ENCODE measurements around the gene EDDM13.
A peak's percentile ranks its signal among the peaks of the same experiment; 100 is the strongest.
"Not testable (repeated sequence)": the region's sequence is repeated elsewhere in the genome, so short reads cannot be mapped to it uniquely, and the experiment has no call there.

Gene EDDM13, protein sequence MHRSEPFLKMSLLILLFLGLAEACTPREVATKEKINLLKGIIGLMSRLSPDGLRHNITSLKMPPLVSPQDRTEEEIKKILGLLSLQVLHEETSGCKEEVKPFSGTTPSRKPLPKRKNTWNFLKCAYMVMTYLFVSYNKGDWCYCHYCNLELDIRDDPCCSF

DNA sequence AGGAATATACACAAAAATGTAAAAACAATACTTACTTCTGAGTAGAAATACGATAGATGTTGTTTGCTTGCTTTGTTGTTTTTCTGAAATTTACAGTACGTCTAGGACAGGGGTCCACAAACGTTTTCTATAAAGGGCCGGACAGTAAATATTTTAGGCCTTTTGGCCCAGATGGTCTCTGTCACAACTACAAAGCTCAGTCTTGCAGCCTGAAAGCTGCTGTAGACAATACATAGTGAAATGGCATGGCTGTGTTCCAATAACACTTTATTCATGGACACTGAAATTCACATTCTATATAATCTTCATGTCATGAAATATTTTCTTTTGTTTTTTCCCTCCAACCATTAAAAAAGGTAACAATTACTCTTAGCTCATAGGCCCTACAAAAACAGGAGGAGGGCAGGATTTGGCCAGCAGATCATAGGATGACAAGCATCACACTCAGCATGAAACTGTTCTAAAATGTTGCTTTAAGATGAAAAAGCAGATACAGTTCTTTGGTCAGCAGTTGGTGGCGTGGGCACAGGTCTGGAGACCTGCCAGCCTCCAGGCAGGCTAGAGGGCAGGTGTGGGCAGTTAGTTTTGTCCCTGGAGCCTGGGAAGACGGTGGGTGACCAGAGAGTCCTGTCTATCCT, at the start of gene EDDM13:
EDDM13 (plus strand) TSS at position 588 of the 638 bp plus-strand sequence. CDS start 87 bp downstream, outside the sequence.
- no peak for DNase-seq (ENCODE audit: low read depth, low spot score)
- no peak within 1 kb of the TSS for H3K27ac ChIP-seq

DNA sequence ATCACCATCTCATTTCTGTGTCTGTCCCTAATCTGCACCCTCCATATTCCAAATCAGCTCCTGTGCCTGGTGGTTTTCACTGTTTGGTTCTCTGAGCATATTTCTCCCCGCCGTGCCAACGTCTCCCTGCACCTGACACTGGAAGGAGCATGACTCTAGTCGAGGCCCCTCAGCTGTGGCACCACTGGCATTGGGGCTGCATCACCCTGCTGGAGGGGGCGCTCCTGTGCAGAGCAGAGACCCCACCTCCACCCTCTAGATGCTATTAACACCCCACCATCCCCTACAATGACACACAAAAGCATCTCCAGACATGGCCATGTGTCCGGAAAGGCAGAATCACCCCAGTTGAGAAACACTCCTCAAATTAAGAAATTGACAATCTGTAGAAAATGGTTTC, 49.6 kb upstream of the EDDM13 start:
- no peak for DNase-seq (ENCODE audit: low read depth, low spot score)
- H3K27ac ChIP-seq: no peak overlapping the region

DNA sequence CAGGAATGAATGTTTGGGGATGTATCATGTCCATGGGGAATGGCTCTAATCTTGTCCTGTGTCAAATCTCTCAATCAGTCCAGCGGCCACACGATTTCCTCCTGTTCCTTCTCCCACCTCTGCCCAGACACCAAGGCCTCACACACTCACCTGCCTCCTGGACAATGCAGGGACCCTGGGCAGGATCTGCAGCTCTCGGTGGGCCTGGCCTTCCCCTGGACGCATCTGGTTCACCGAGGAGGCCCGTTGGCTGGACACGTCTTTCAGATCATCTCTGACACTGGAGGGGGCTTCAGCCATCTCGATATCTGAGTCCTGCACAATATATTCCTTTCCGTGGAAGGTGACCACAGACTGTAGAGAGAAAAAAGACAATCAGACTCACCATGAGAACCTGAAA, 49.1 kb upstream of the EDDM13 start:
- no peak overlapping the region for H3K27ac ChIP-seq
- no peak for DNase-seq (ENCODE audit: low read depth, low spot score)

DNA sequence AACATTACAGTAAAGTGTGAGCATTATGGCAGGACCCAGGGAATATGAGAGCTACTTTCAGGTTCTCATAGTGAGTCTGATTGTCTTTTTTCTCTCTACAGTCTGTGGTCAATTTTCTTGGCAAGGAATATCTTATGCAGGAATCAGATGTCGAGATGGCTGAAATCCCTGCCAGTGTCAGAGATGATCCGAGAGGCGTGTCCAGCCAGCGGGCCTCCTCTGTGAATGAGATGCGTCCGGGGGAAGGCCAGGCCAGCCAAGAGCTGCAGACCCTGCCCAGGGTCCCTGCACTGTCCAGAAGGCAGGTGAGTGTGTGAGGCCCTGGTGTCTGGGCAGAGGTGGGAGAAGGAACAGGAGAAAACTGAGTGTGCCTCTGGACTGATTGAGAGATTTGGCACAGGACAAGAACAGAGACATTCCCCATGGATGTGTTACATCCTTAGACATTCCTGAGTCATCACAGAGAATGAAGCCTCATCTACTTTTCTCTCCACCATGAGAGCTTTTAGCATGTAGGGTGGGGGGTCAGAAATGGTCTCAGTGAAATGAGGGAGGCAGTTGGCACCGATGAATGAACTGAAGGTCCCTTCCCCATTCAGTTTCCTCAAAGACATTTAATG, 27.3 kb upstream of the EDDM13 start:
- no peak overlapping the region for H3K27ac ChIP-seq
- DNase-seq (ENCODE audit: low read depth, low spot score): no peak

DNA sequence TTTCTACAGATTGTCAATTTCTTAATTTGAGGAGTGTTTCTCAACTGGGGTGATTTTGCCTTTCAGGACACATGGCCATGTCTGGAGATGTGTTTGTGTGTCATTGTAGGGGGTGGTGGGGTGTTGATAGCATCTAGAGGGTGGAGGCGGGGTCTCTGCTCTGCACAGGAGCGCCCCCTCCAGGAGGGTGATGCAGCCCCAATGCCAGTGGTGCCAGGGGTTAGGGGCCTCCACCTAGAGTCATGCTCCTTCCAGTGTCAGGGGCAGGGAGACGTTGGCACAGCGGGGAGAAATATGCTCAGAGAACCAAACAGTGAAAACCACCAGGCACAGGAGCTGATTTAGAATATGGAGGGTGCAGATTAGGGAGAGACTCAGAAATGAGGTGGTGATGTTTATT, 26.8 kb upstream of the EDDM13 start:
- not testable (repeated sequence) for DNase-seq (ENCODE audit: low read depth, low spot score); H3K27ac ChIP-seq

DNA sequence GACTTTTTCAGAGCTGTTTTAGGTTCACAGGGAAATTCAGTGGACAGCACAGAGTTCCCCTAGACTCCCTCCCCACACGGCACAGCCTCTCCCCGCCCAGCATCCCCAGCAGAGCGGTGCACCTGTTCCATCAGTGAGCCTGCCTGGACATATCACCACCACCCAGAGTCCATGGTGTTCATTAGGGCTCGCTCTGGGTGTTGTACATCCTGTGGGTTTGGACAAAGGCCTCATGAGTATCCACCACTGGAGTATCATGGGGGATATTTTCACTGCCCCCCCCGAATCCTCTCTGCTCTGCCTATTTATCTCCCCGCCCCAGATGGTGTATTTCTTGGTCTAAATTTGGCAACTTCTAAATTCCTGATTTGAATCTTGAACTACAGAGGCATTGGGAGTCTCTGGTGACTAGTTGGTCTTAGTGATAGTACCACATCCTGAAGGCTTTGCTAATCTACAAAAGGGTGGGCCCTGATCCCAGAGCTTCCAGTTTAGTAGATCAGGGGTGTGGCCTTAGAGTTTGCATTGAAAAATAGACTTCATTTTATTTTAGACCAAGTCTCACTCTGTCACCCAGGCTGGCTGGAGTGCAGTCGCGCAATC, 23.7 kb upstream of the EDDM13 start:
- not testable (repeated sequence) for DNase-seq (ENCODE audit: low read depth, low spot score); H3K27ac ChIP-seq

DNA sequence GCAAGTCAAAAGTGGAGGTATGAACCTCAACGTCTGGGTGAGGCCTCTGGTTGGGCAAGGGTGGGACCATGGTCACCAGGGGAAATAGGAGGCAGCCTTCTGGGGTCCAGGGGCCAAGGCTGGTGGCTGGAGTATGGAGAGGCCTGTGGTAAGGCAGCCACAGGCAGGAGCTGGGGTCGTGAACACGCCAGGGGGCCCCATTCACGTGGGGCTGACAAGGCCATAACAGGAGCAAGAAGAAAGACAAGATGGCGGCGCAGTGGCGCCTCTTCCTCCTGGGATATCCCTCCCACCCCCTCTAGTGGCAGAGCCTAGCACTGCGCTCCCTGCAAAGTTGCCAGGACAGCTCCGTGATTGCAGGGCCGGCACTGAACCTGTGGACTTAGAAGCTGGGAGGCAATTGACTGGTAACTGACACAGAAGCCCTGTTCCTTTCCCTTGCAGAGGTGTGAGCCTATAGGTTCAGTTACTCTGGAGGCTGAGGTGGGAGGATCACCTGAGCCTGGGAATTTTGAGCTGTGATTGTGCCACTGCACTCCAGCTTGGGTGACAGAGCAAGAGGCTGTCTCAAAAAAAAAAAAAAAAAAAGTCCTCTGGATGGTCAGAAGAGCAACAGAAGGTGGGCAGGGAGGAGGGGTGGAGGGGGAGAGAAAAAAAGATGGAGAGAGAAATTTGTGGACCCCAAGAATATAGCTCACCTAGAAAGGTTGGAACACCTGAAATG, 19.7 kb upstream of the EDDM13 start:
- DNase-seq (ENCODE audit: low read depth, low spot score): no peak
- no peak overlapping the region for H3K27ac ChIP-seq

DNA sequence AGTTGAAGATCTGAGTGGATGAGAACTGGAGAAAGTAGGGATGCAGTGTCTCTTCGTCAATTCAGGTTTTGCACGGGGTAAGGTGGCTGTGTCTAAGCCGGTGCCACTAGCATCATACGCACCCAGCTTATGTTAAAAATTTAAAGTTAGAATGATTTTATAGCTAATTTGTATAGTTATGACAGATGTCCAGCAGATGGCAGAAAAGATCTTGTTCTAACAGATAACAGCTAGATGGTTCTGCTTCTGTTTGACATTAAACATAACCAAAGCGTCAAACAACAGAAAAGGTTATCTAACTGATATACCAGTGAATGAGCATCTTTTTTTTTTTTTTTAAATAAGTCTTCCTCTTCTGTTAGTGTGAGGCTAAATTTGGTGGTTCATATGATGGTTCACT, 18.8 kb upstream of the EDDM13 start:
- DNase-seq (ENCODE audit: low read depth, low spot score): no peak
- H3K27ac ChIP-seq: no peak overlapping the region

DNA sequence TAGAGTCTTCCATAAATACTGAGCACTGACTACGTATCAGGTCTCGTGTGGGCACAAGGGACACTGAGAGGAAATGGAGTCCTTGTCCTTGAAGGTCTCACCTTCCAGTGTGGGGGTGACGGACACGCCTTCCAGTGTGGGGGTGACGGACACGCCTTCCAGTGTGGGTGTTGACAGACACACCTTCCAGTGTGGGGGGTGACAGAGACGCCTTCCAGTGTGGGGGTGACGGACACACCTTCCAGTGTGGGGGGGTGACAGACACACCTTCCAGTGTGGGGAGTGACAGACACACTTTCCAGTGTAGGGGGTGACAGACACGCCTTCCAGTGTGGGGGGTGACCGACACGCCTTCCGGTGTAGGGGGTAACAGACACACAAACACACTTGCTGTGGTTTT, 14.3 kb upstream of the EDDM13 start:
- H3K27ac ChIP-seq: no peak overlapping the region
- DNase-seq (ENCODE audit: low read depth, low spot score): no peak

DNA sequence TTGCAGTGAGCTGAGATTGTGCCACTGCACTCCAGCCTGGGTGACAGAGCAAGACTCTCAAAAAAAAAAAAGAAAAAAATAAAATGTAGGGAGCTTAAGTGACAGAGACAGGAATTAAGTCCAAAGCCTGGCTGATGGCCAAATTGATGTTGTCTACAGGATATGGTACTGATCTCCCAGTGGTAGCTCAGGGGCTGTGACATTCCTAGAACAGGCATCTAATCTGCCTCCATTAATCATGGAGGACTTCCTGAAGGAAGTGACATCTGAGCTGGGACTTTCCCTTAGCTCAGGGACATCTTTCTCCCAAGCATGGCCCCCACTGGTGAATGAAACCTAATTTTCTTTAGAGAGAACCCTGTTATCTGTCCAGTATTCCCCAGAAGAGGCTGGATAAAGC, 11.4 kb upstream of the EDDM13 start:
- DNase-seq (ENCODE audit: low read depth, low spot score): no peak
- H3K27ac ChIP-seq: no peak overlapping the region

DNA sequence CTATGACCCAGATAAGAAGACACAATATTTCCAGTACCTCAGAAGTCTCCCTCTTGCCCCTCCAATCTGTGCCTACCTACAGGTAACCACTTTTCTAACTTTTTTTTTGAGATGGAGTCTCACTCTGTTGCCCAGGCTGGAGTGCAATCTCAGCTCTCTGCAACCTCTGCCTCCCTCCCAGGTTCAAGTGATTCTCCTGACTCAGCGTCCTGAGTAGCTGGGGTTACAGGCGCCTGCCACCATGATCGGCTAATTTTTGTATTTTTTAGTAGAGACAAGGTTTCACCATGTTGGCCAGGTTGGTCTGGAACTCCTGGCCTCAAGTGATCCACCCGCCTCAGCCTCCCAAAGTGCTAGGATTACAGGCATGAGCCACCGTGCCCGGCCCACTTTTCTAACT, 10.6 kb upstream of the EDDM13 start:
- not testable (repeated sequence) for H3K27ac ChIP-seq; DNase-seq (ENCODE audit: low read depth, low spot score)

DNA sequence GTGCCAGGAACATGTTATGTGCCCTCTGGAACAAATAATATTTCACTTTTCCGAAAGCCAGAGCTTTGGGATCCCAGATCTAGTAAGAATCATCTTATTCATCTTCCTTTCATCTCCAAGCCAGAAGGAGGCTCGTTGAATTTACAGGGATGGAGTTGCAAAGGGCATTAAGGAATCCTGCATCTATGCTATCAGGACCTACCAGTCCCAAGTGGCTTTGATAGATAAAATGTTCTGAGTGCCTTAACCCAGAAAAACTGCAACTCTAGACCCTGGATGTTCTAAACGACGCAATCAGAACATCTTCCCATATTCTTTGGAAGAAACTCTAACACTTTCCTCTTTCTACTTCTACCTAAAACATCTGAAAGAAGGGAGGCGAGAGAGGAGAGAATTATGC, 9.2 kb upstream of the EDDM13 start:
- no peak for DNase-seq (ENCODE audit: low read depth, low spot score)
- H3K27ac ChIP-seq: no peak overlapping the region

DNA sequence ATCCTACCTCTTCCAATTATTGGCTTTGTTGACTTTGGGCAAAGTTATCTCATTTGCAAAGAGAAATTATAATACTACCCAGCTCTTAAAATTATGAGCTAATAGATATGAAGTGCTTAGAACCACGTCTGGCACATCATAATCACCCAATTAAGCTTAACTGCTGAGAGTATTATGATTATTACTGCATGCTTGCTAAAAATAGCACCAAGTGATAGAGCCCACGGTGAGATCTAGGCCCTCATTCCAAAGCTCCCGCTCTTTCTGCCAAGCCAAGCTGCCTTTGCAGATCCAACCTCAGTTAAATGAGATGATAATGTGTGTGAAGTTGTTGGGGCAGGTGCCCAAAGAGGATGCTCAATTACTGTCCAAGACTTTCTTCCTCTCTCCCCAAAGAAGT, 6.5 kb upstream of the EDDM13 start:
- H3K27ac ChIP-seq: no peak overlapping the region
- no peak for DNase-seq (ENCODE audit: low read depth, low spot score)

DNA sequence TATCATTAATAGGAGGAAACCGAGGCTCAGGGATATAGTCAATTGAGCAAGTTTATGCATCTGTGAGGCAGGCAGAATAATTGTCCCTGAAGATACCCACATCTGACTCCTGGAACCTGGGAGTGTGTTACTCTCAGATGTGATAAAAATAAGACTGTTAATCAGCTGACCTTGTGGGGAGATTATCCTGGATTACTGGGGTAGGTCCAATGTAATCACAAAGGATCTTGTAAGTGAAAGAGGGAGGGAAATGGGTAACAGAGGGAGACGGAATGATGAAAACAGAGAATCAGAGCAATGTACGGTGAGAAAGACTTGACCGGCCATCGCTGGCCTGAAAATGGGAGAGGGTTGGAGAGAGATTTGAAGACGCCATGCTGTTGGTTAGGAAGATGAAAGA, 3.2 kb upstream of the EDDM13 start:
- DNase-seq (ENCODE audit: low read depth, low spot score): no peak
- no peak overlapping the region for H3K27ac ChIP-seq

DNA sequence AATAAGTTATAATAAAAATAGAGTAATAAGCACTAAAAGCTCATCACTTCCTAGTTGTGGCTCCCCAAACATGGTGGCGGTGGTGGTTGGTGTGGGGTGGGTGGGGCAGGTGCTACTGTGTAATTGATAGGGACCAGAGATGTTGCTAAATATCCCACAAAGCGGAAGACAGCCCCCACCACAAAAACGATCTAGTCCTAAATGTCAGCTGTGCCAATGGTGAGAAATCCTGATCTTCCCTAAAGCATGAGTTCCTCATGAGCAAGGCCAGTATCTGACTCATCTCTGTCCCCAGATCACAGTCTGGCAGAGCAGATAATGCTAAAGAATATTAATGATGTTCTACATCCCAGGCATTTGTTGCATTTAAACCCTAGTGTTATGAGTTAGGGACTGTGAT, 1.9 kb upstream of the EDDM13 start:
- DNase-seq (ENCODE audit: low read depth, low spot score): no peak
- no peak overlapping the region for H3K27ac ChIP-seq

DNA sequence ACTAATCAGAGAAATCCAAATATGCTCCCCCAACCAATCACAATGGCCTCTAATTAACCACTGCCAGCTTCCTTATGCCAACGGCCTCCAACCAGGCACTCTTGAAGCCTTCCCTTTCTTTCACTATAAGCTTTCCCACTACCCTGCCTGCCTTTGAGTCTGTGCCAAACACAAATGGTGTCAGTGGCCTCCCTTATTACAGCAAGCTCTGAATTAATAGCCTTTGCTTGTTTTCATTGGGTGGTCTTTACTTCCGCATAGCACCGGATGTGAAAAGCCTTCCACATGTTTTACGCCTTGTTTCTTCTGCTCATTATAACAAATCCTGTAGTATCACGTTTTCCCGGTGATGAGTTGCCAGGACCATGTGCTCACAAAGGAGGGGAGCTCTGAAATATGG, 1.4 kb upstream of the EDDM13 start:
- H3K27ac ChIP-seq: no peak overlapping the region
- no peak for DNase-seq (ENCODE audit: low read depth, low spot score)

DNA sequence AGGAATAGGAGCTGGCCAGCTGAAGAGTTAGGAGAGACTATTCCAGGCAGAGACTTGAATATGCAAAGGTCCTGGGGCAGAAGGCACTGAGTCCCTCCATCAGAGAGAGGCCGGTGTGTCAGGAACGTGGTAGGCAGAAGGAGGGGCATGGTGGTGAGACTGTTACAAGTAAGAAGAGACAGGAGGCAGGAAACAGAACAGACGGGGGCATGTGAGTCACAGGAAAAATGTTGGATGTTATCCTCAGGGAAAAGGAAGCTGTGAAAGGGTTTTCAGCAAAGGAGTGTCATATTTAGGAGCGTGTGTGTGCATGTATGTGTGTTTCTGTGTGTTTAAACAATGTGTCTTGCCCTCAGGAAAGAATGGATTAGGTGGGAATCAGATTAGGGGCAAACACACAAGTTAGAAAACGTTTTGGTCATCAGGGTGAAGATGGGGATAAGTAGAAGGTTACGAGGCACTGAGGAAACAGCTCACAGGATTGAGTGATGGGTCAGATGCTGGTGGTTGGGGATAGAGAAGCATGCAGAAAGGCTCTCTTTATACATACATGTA, 1.1 kb downstream of the EDDM13 start:
- peak overlapping the region; percentile 3 for H3K27ac ChIP-seq
- DNase-seq (ENCODE audit: low read depth, low spot score): no peak

DNA sequence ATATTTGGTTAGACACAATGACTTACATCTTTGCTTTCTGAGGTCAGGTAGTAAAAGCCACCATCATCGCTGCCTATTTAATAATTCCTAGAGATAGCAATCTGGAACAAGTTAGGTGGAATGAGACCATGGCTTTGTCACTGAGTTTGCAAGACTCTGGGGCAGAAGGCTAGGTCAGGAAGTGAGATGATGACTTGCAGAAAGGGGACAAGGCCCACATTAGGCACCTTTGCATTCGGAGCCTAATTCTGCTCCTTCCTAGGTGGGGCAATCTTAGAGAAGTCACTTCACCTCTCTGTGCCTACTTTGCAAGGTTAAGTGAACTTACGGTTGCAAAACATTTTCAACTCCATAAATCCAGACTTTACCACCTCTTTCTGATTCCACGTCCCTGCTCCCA, 10.3 kb downstream of the EDDM13 start:
- no peak overlapping the region for H3K27ac ChIP-seq
- DNase-seq (ENCODE audit: low read depth, low spot score): no peak

DNA sequence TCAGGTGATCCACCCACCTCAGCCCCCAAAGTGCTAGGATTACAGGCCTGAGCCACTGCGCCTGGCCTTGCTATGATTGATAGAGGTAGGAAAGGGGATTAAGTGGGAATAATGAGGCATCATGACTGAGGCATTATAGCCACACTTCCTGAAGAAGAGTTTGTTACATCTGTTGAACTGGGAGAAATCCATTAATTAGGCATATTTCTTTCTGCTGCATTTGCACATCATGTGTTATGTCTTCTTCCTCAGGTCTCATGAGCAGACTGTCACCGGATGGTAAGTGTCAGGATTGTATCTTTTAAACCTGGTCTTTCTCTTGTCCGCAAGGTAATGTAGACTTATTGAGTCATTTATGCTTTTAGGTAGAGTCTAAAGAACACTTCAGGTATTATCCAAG, 12.2 kb downstream of the EDDM13 start:
- H3K27ac ChIP-seq: no peak overlapping the region
- DNase-seq (ENCODE audit: low read depth, low spot score): no peak

DNA sequence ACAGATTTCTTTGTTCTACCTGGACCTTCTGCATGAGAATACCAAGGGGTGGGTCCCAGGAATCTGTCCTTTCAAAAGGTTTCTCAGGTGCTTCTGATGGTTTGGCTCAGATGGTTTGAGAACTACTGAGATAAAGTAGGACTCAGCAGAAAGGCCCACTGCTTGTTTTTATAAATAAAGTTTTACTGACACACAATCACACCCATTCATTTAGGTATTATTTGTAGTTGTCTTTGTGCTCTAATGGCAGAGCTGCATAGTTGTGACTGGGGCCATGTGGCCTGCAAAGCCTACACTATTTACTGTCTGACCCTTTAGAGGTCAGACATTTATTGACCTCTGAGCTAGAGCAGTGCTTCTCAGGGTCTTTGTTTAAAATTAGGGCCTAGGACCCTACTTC, 17.6 kb downstream of the EDDM13 start:
- H3K27ac ChIP-seq: no peak overlapping the region
- no peak for DNase-seq (ENCODE audit: low read depth, low spot score)

DNA sequence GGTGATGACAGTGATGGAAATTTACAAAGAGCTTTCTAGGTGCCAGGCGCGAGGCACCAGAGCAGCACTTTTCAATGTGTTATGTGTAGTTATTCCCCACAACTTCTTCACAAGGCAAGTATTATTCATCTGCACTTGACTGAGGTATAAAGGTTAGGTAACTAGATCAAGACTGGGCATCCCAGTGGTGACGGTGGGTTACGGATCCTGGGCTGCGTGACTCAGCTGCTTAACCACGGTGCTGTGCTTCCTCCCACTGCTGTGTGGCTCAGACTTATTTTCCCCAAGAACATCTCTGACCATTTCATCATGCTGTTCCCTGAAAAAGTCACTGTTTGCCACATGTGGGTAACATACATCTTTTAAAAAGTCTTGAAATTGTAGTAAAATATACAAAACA, 19.3 kb downstream of the EDDM13 start:
- DNase-seq (ENCODE audit: low read depth, low spot score): no peak
- H3K27ac ChIP-seq: no peak overlapping the region
